Measurements from ENCODE around the gene SCNN1A. TPM values are rescaled to one million over a fixed set of nuclear protein-coding genes. Genes with fewer than 3 reads are reported as not detected.

The SCNN1A gene
- total RNA-seq, 1 donor from 2014 or later: 20.3 TPM

- peaks cover 24% of the 10 kb centered on the region for H3K4me1 Mint-ChIP-seq
- no peak for DNase-seq (ENCODE audit: low spot score in 2 of 2, unreplicated experiment in 2 of 2)
Observed at GRCh38 chr12:6324936-6325750, 50.2 kb downstream of the SCNN1A start.

GRCh38 chr12:6323995-6324711, 51.2 kb downstream of the SCNN1A start:
- peak overlapping the region; percentile 41 for H3K4me3 Mint-ChIP-seq
- H3K9me3 Mint-ChIP-seq: no peaks in the 10 kb centered on the region
- H3K36me3 Mint-ChIP-seq: peaks cover 2% of the 10 kb centered on the region
- H3K27me3 Mint-ChIP-seq (ENCODE audit: low read depth): no peaks in the 10 kb centered on the region
- H3K27ac Mint-ChIP-seq: peak overlapping the region; percentile 92
- TF ChIP-seq CTCF (IDR thresholded peaks at IDR 0.05; ENCODE audit: unreplicated experiment): no peak
- DNase-seq (ENCODE audit: low spot score in 2 of 2, unreplicated experiment in 2 of 2): no peak
- peaks cover 24% of the 10 kb centered on the region for H3K4me1 Mint-ChIP-seq

More at GRCh38 chr12:6324936-6325750, 50.2 kb downstream of the SCNN1A start:
- Mint-ChIP-seq H3K27ac (peak overlapping the region; percentile 71), H3K9me3 (no peaks in the 10 kb centered on the region), H3K4me3 (no peak overlapping the region), H3K27me3 (ENCODE audit: low read depth) (no peaks in the 10 kb centered on the region), H3K36me3 (peaks cover 3% of the 10 kb centered on the region)
- no peak for TF ChIP-seq CTCF (IDR thresholded peaks at IDR 0.05; ENCODE audit: unreplicated experiment)

DNA sequence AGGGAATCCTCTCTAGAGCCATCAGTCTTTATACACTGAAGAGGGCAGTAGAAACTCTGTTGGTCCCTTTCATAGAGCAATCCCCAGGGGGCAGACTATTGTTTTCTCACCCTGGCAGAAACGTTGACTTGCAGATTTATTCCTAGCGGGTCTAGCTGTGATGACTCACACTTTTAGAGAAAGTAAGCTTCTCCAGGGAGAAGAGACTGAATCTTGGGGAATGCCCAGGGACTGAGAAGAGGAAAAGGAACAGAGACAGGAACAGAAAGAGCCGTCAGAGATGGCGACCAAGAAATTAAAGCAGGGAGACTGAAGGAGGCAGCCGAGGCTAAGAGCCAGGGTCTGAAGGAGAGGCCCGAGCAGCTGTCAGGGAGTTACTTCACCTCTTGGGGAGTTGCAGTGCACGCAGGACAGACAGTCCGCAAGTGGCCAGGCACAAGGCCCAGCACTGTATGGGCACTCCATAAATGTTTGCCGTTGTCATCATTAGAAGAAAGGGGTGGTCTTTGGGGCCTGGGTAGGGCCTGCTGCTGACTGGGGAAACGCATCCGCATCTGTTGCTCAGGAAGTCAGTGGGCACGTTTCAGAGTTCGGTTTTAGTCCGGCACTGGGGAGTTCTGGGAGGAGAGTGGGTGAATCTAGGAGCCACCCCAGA, 51.9 kb downstream of the SCNN1A start:
- Mint-ChIP-seq H3K4me3 (peak overlapping the region; percentile 41), H3K27ac (peak overlapping the region; percentile 92), H3K27me3 (ENCODE audit: low read depth) (no peaks in the 10 kb centered on the region), H3K4me1 (peaks cover 24% of the 10 kb centered on the region), H3K9me3 (no peaks in the 10 kb centered on the region), H3K36me3 (peaks cover 2% of the 10 kb centered on the region)
- DNase-seq (ENCODE audit: low spot score in 2 of 2, unreplicated experiment in 2 of 2): no peak
- TF ChIP-seq CTCF (IDR thresholded peaks at IDR 0.05; ENCODE audit: unreplicated experiment): peak; percentile 19

DNA sequence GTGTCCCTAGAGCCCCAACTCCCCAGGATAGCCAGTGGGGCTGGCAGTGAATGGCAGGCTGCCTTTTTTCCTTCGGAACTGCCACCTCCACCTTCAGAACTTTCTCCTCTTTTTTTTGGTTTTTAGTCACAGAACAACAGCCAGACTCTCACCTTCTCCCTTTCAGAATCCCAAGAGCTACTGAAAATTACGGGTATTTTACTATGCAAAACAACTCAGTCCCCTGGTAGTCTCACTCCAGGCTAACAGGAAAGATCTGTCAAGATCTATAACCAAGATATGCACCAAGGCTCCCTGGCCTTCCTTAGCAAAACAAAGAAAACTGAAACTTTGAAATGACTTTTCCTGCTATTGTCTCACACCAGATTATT, 52.4 kb downstream of the SCNN1A start:
- no peak for TF ChIP-seq CTCF (IDR thresholded peaks at IDR 0.05; ENCODE audit: unreplicated experiment)
- Mint-ChIP-seq H3K9me3 (no peaks in the 10 kb centered on the region), H3K27me3 (ENCODE audit: low read depth) (no peaks in the 10 kb centered on the region), H3K36me3 (peaks cover 2% of the 10 kb centered on the region), H3K27ac (peak overlapping the region; percentile 92), H3K4me3 (no peak overlapping the region), H3K4me1 (peaks cover 24% of the 10 kb centered on the region)
- no peak for DNase-seq (ENCODE audit: low spot score in 2 of 2, unreplicated experiment in 2 of 2)

GRCh38 chr12:6322352-6322751, 53.0 kb downstream of the SCNN1A start:
- H3K36me3 Mint-ChIP-seq: peaks cover 4% of the 10 kb centered on the region
- TF ChIP-seq CTCF (IDR thresholded peaks at IDR 0.05; ENCODE audit: unreplicated experiment): no peak
- DNase-seq (ENCODE audit: low spot score in 2 of 2, unreplicated experiment in 2 of 2): no peak
- no peak overlapping the region for H3K27ac Mint-ChIP-seq
- H3K4me3 Mint-ChIP-seq: no peak overlapping the region
- no peaks in the 10 kb centered on the region for H3K27me3 Mint-ChIP-seq (ENCODE audit: low read depth)
- no peaks in the 10 kb centered on the region for H3K9me3 Mint-ChIP-seq
- peaks cover 24% of the 10 kb centered on the region for H3K4me1 Mint-ChIP-seq

Measured in mesothelial cell of epicardium (in vitro differentiated cells).